HG03571 (cell line): ENCODE data around the gene SLC35D1.

Experiments
- ATAC-seq: cut with Tn5 transposase; IDR thresholded peaks from one replicate; pipeline ENCODE4 v1.9.1; 2021; ENCODE audit not compliant: unreplicated experiment

SLC35D1 gene

DNA sequence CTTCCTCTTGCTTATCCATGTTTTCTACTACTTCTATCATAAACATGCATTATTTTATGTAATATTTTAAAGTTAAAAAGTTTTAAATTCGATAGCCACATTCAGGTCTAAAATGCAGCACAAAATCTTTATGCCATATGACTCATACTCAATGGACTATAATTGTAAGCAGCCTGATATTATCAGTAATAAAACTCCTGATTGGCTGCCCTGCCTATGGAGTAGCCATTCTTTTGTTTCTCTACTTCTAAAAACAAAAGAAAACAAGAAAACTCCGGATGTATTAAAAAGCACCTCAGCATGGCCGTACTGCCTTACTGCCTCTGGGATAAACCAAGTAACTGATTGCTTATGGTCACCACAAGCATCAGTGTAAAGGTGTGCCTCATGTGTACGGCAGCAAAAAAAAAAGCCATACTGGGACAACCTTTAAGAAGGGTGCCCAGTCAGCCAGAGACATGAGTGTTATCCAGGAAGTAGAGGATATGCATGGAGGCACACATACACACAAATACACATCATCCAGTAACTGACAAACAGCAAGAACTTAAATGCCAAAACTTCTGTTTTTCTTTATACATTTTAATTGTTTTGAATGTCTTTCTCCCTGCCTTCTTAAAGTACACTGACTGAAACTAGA lies 9.2 kb downstream of the SLC35D1 start:
- no peak for ATAC-seq

DNA sequence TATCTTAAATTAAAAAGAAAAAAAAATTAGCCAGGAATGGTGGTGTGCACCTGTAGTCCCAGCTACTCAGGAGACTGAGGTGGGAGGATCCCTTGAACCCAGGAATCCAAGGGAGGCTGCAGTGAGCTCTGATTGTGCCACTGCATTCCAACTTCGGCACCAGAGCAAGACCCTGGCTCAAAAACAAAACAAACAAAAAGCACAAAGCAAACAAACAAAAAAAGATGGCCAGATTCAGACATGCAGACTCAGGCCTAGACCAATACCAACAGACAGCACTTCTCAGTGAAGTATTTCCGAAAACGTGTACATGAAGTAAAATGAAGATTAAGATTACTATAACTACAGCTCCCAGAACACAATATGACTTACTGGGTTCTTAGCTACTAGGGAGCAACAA lies 10.6 kb downstream of the SLC35D1 start:
- no peak for ATAC-seq

DNA sequence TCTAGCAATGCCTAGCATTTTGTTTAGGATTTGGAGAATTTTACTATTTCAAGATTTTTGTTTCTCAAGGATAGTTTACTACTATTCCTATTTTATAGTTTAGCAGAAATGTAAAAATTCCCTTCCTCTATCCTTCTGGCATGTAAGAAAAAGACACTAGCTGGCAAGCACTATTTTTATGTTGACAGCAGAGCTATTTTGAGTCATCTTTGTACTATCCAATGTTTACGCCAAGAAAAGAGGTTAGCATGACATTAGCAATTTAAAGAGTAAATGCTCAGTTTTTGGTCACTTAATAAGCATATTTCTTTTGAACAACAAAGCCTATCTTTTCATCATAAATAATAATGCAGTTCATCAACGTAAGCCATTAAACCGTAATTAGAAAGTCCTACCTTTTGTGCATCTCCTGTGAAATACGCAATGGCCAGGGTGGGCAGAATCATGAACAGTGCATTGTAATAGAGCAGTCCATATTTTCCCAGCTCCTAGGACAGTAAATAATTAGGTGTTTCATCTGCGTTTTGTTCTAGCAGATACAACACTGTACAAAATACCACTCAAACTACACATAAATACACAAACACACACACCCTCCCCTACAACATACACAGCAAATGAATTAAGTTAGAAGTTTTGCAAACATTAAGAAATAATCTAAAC lies 12.0 kb downstream of the SLC35D1 start:
- ATAC-seq: no peak

DNA sequence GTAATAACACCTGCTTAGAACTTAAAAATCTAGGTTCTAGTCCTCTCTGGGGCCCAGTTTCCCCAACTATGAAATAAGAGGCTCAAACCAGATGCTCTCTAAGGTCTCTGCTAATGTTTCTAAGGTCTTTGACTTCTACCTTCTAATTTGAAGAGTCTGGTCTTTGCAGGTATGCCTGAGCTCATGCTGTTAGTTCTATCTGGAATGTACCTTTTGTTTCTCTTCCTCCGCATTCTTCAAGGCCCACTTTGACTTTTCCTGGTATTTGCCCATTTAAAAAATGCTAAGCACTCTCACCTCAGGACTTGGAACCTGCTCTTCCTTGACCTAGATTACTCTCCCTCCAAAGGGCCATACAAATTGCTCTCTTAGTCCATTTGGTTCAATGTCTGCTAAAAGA lies 13.5 kb downstream of the SLC35D1 start:
- no peak for ATAC-seq

DNA sequence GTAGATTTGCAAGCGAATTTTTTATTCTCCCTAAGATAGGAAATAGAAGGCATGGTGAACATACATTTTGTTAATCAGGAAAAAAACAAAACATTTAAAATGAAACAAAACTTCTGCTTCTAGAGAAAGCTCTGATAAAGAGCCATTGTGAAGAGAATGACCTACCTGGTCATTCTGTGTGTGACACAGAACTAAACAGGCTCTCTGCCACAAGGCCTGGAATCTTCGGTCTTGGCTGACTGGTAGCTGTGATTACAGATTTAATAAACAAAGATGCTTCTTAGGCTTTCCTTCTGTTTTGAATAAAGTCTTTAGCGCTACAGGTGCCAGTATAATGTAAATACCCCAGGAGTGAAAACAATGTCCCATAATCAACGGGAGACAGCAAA lies 22.1 kb downstream of the SLC35D1 start:
- no peak for ATAC-seq

DNA sequence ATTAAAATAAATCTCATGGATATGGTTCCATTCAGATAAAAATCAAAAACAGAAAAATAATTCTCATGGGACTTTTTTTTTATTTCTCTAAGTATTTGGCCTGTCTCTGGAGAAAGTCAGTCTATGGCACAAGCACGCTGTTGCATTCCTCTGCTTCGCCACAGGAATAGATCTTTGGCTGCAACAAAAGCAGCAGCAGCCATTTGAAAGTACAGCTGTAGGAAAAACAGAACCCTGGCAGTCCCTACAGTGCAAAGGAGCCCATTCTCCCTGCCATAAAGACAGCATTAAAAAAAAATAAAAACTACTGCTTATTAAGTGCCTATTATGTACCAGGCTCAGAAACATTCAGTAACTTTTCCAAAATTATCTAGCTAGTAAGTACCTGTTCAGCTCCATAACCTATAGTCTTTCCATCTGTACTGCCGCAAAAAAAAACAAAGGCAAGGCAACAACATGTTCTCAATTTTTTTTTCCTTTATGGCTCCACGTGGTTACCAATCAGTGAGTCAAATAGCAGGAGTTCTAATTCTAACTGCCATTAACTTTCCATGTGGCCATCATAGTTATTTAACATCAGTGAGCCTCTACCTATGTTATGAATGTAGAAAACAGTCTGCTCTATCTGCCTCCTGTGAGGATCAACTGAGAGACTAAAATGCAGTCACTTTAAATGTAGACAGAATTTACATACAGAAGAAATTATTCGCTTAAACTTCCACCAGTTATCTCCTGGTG lies 22.7 kb downstream of the SLC35D1 start:
- no peak for ATAC-seq

DNA sequence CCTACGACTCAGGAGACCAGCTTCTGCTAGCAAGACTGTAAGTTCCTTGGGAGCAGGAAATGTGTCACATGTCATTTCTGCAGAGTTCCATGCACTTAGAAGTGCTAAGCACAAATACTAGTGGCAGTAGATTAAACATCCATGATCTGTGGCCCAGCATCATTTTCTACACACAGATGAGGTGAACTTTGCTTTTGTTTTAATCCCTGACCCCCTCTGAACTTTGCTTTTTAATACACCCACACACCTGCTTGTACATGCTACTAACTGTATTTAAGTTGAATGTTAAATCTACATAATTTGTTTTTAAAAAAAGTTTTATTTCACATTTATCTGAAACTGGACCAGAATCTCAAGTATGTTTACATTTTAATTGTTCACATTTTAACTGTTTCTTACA lies 24.5 kb downstream of the SLC35D1 start:
- ATAC-seq: no peak

DNA sequence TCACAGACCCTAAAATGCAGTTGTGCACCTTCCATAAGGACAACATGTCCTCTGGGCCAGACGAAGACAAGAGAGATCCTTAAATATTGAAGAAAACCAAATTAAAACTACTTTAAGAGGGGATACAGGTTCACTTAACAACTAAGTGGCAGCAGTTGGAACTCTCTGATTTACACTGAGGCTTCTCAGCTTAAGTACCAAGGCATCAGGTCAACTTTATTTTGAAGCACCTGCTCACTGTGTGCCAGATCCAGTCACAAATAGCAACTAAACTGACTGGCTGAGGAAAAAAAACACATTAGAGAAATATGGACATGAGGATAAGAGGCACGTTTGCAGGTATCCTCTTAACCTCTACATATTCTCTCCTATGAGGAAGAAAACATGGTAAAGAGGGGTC lies 33.2 kb downstream of the SLC35D1 start:
- no peak for ATAC-seq

DNA sequence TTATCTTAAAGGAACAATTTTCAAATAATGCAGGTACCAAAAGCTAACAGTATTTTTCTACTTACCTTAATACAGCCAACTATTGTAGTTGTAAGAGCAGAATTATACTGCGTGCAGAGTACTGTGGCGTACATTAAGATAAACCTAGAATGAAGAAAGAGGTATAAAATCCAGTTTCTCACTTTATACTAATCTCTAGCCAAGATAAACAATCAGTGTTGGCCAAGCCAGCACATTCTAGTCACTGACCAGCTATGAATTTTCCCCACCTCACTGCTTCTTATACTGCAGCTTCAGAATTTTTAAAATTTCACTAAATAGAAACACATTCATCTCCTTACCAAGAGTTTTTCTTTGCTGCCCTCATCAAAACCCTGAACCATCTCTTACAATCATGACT lies 33.6 kb downstream of the SLC35D1 start:
- ATAC-seq: no peak

DNA sequence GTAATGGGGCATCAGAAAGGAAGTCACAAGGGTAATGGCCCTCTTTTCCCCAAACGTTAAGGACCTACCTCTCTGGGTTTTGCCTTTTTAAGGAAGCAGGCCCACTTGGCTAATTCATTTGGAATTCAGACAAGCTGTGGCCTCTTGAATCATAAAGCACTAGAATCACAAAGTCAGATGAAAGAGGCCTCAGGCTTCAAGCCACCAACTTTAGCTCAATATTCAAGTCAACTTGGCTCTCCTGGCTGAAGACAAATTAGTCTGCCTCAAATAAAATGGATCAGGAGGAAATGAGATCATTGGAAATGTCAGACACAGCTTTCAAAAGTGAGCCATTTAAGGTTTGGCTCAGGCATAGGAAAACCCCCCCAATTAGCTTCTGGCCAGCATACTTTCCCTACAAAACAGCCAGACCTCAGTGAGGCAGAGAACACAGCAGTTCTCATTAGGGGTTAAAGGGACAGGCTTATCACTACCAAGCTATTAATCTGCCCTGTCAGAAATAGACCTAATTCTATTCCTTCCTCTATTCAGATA lies 34.3 kb downstream of the SLC35D1 start:
- ATAC-seq: no peak

DNA sequence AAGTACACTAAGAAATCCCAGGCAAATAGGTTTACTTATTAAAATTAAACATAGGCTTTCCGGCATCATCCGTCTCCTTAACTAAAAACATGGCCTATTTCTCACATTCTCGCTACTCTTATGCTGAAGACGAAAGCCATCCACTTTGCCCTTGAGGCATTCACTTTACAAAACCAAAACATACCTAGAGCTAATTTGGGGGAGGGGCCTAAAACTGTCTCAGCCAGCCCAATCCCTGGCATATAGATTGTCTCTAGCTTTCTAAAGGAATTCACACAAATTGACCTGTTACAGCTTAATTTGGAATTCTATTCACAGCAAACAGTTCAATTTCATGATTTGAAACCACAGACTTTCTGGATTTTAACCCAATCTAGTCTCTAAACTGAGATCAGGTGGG lies 34.8 kb downstream of the SLC35D1 start:
- no peak for ATAC-seq

GRCh38 chr1:67018574-67018973 lies 35.4 kb downstream of the SLC35D1 start:
- ATAC-seq: no peak

- no peak for ATAC-seq
Observed at GRCh38 chr1:67013573-67013972, 40.4 kb downstream of the SLC35D1 start.

DNA sequence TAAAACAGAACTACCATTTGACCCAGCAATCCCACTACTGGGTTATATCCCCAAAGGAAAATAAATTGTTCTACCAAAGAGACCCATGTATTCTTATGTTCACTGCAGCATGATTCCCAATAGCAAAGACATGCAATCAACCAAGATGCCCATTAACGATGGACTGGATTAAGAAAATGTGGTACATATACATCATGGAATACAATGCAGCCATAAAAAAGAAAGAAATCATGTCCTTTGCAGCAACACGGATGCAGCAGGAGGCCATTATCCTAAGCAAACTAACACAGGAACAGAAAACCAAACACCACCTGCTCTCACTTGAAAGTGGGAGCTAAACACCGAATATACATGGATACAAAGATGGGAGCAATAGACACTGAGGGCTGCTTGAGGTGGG lies 44.2 kb downstream of the SLC35D1 start:
- ATAC-seq: no peak

GRCh38 chr1:67005068-67005467 lies 48.9 kb downstream of the SLC35D1 start:
- no peak for ATAC-seq

DNA sequence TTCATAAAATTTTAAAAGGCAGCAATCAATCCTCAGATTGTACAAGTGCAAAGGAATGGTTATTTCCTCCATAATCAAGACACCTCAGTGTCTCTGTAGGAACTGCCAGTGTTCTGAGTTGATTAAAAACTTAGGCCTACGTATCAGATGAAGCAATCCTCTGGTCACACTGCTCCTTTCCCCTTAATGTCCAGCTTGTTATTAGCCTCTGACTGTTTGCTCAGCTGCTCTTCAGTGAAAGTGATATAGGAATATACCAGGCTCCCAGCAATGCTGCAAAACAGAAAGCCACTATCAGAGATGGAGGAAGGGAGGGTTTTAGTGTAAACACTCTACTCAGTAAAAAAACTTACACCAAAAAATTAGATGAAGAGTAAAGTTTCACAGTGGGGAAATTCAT lies 49.8 kb downstream of the SLC35D1 start:
- no peak for ATAC-seq

GRCh38 chr1:67001682-67002425 lies 52.1 kb downstream of the SLC35D1 start:
- ATAC-seq: no peak

DNA sequence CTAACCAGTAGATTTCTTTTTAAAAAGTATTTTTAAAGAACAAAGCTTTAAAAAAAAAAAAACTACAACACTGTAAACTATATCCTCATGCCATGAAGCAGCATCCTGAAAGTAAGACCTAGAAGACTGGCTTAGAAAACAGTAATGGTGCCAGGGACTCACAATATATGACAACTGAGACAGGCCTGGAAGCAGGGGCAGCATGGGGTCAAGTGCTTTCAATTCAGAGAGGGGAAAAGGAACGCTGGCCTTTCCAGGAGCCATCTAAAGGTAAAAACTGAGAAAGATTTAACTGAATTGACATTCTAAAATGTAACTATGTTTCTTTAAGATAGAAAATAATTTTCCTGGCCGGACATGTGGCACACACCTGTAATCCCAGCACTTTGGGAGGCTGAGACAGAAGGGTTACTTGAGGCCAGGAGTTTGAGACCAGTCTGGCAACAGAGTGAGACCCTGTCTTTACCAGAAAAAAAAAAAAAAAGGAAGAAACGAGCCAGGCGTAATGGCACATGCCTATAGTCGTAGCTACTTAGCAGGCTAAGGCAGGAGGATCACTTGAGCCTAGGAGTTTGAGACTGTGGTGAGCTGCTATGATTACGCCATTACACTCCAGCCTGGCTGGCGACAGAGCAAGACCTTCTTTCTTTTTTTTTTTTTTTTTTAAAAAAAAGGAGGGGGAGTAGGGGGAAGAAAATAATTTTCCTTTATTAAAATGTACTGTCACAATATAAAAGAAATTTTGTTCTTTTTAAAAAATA lies 54.1 kb downstream of the SLC35D1 start:
- ATAC-seq: no peak

- ATAC-seq: no peak
Observed at GRCh38 chr1:66998972-66999371, 55.0 kb downstream of the SLC35D1 start.

DNA sequence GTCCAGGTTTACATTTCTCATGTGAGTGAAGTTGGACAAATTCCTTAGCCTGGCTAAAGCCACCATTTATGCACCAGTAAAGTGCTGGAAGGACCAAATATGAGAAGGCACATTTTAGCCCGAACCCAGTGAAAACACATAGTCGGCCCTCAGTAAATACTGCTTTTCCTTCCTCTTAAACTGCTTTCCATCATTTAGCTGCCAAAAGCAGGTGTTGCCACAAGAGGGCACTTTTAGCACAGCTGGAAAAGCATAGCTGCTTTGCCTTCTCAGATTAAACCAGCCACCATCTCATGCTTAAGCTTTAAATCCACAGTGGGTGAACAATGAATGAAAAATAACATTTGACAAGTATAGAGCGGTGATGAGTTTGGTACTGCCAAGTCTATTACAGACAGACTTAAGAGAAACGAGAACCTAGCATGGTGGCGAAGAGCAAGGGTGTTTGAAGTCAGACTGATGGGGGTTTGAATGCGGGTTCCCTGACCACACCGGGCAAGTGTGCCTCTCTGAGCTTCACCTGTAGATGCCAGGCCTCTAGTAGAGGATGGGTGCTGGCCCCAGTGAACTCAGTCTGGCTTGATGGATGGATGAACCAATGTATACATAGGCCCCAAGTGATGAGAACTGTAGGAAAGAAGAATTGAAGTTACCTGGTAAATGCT lies 57.8 kb downstream of the SLC35D1 start:
- ATAC-seq: peak; percentile 65
